ENCODE results near the gene DEDD. TPM values are rescaled to one million over a fixed set of nuclear protein-coding genes. Genes with fewer than 3 reads are reported as not detected.

Gene DEDD
- total RNA-seq, 3 donors from 2014 or later = 28.7 to 39.0 (median 37.6) TPM

- Histone ChIP-seq H3K36me3 (no peaks in the 10 kb centered on the region), H3K27ac (no peak overlapping the region), H3K9me3 (no peaks in the 10 kb centered on the region), H3K4me3 (no peak overlapping the region), H3K4me1 (peaks cover 0 to 6% of the 10 kb centered on the region in 2 donors), H3K27me3 (no peaks in the 10 kb centered on the region)
- DNase-seq (ENCODE audit: low spot score in 2 of 2) = no peak
- intact Hi-C loops (cut with DNase I; ENCODE audit: low total_unique reads) = no loop called here
- no peak for TF ChIP-seq POLR2AphosphoS5 (IDR thresholded peaks at IDR 0.05)
- TF ChIP-seq, protein P1, sequence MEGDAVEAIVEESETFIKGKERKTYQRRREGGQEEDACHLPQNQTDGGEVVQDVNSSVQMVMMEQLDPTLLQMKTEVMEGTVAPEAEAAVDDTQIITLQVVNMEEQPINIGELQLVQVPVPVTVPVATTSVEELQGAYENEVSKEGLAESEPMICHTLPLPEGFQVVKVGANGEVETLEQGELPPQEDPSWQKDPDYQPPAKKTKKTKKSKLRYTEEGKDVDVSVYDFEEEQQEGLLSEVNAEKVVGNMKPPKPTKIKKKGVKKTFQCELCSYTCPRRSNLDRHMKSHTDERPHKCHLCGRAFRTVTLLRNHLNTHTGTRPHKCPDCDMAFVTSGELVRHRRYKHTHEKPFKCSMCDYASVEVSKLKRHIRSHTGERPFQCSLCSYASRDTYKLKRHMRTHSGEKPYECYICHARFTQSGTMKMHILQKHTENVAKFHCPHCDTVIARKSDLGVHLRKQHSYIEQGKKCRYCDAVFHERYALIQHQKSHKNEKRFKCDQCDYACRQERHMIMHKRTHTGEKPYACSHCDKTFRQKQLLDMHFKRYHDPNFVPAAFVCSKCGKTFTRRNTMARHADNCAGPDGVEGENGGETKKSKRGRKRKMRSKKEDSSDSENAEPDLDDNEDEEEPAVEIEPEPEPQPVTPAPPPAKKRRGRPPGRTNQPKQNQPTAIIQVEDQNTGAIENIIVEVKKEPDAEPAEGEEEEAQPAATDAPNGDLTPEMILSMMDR (IDR thresholded peaks at IDR 0.05) = no peak
- TF ChIP-seq POLR2A (IDR thresholded peaks at IDR 0.05) = no peak
These were observed 6.0 kb upstream of the DEDD start for GRCh38 chr1:161138431-161138830.

GRCh38 chr1:161137881-161138280 is 5.4 kb upstream of the DEDD start:
- peaks cover 0 to 6% of the 10 kb centered on the region in 2 donors for H3K4me1 ChIP-seq
- no peaks in the 10 kb centered on the region for H3K36me3 ChIP-seq
- H3K4me3 ChIP-seq = no peak overlapping the region
- TF ChIP-seq POLR2AphosphoS5 (IDR thresholded peaks at IDR 0.05) (no peak), POLR2A (IDR thresholded peaks at IDR 0.05) (no peak)
- TF ChIP-seq, protein P1 (IDR thresholded peaks at IDR 0.05) = no peak
- H3K27me3 ChIP-seq = no peaks in the 10 kb centered on the region
- intact Hi-C loops (cut with DNase I; ENCODE audit: low total_unique reads) = no loop called here
- DNase-seq (ENCODE audit: low spot score in 2 of 2) = no peak
- H3K27ac ChIP-seq = no peak overlapping the region
- no peaks in the 10 kb centered on the region for H3K9me3 ChIP-seq

DNA sequence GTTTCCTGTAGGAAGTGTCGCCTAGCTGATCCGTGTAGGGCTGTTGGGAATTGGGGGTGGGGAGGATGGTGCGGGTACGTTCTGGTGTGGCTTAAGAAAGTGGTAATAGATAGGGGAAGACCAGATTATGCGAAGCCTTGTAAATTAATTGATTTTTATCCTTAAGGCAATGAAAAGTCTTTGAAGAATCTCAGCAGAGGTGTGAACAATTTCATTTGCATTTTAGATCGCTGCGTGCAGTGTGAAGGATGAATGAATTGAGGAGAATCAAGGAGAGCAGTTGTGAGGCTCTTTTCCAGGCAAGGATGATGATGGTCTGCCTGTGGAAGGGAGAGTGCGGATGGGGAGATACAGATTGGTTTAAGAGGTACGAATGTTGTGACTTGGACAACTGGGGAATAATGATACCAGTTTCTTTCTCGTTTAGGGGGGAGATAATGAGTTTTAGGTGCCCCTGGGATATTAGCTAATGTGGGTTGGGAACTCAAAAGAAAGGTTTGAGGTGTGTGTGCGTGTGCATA is 813 bp upstream of the DEDD start:
- no peak for TF ChIP-seq POLR2AphosphoS5 (IDR thresholded peaks at IDR 0.05)
- TF ChIP-seq, protein P1 (IDR thresholded peaks at IDR 0.05) = no peak
- no peak for TF ChIP-seq POLR2A (IDR thresholded peaks at IDR 0.05)
- Histone ChIP-seq H3K27me3 (no peaks in the 10 kb centered on the region), H3K4me1 (peaks cover 0 to 15% of the 10 kb centered on the region in 2 donors), H3K9me3 (no peaks in the 10 kb centered on the region), H3K36me3 (no peaks in the 10 kb centered on the region), H3K27ac (peak overlapping the region; percentile 96), H3K4me3 (peak overlapping the region; percentile 82 to 84 (median 84))
- no peak for DNase-seq (ENCODE audit: low spot score in 2 of 2)
- intact Hi-C loops (cut with DNase I; ENCODE audit: low total_unique reads) = no loop called here

- Histone ChIP-seq H3K9me3 (no peaks in the 10 kb centered on the region), H3K36me3 (no peaks in the 10 kb centered on the region), H3K27me3 (no peaks in the 10 kb centered on the region), H3K4me1 (peaks cover 0 to 15% of the 10 kb centered on the region in 2 donors), H3K4me3 (peak overlapping the region; percentile 82 to 84 (median 84)), H3K27ac (peak overlapping the region; percentile 96)
- intact Hi-C loops (cut with DNase I; ENCODE audit: low total_unique reads) = no loop called here
- TF ChIP-seq, protein P1 (IDR thresholded peaks at IDR 0.05) = no peak
- no peak for TF ChIP-seq POLR2AphosphoS5 (IDR thresholded peaks at IDR 0.05)
- no peak for TF ChIP-seq POLR2A (IDR thresholded peaks at IDR 0.05)
- no peak for DNase-seq (ENCODE audit: low spot score in 2 of 2)
These were observed 701 bp downstream of the DEDD start for GRCh38 chr1:161131523-161132409.

GRCh38 chr1:161130266-161130665 is 2.2 kb downstream of the DEDD start:
- Histone ChIP-seq H3K4me1 (peaks cover 0 to 15% of the 10 kb centered on the region in 2 donors), H3K27me3 (no peaks in the 10 kb centered on the region), H3K36me3 (no peaks in the 10 kb centered on the region), H3K4me3 (peak overlapping the region in 1 of 3 donors; percentile 4), H3K9me3 (no peaks in the 10 kb centered on the region), H3K27ac (no peak overlapping the region)
- TF ChIP-seq POLR2A (IDR thresholded peaks at IDR 0.05) = no peak
- TF ChIP-seq, protein P1 (IDR thresholded peaks at IDR 0.05) = no peak
- TF ChIP-seq POLR2AphosphoS5 (IDR thresholded peaks at IDR 0.05) = no peak
- intact Hi-C loops (cut with DNase I; ENCODE audit: low total_unique reads) = no loop called here
- DNase-seq (ENCODE audit: low spot score in 2 of 2) = no peak
